Karpas-422 (cell line): ENCODE data around the gene ZIC2. TPM values are rescaled to one million over a fixed set of nuclear protein-coding genes. Genes with fewer than 3 reads are reported as not detected.

ENCODE experiments used
- DNase-seq: peaks from one replicate; pipeline ENCODE4 v3.0.0-alpha.2; 2015
- H2AFZ ChIP-seq: fragments of 200-600 bp; sonication (generic); 2 replicates; pipeline ENCODE4 v1.6.1; 2014; ENCODE audit warnings: antibody characterized with exemption, low read length, mixed read lengths
- H3K27ac ChIP-seq: fragments of 200-600 bp; sonication (generic); 2 replicates; pipeline ENCODE4 v1.5.1; 2014; ENCODE audit warnings: mild to moderate bottlenecking, low read length, moderate library complexity
- H3K27me3 ChIP-seq: fragments of 200-600 bp; sonication (generic); 2 replicates; pipeline ENCODE4 v1.6.1; 2014; ENCODE audit warnings: low read length, mixed read lengths
- H3K36me3 ChIP-seq: fragments of 200-600 bp; sonication (generic); 2 replicates; pipeline ENCODE4 v1.6.1; 2014; ENCODE audit warnings: low read length, mixed read lengths; ENCODE audit not compliant: insufficient read depth
- H3K4me1 ChIP-seq: fragments of 200-600 bp; sonication (generic); 2 replicates; pipeline ENCODE4 v1.6.1; 2014; ENCODE audit warnings: mild to moderate bottlenecking, low read length, mixed read lengths
- H3K4me2 ChIP-seq: fragments of 200-600 bp; sonication (generic); 2 replicates; pipeline ENCODE4 v1.6.1; 2014; ENCODE audit warnings: low read length, low read depth, mild to moderate bottlenecking; ENCODE audit not compliant: poor library complexity, severe bottlenecking
- H3K4me3 ChIP-seq: fragments of 200-600 bp; sonication (generic); 2 replicates; pipeline ENCODE4 v1.5.1; 2014; ENCODE audit warnings: mild to moderate bottlenecking, antibody characterized with exemption, low read length, mixed read lengths
- H3K79me2 ChIP-seq: fragments of 200-600 bp; sonication (generic); 2 replicates; pipeline ENCODE4 v1.6.1; 2014; ENCODE audit warnings: mild to moderate bottlenecking, low read length, mixed read lengths
- H3K9ac ChIP-seq: fragments of 200-600 bp; sonication (generic); 2 replicates; pipeline ENCODE4 v1.6.0; 2014; ENCODE audit warnings: low read length
- H3K9me2 ChIP-seq: fragments of 200-600 bp; sonication (generic), shearing (Covaris generic); replicated peaks from 2 replicates; pipeline ENCODE4 v1.6.0; 2014; ENCODE audit warnings: mild to moderate bottlenecking, low read length, moderate library complexity; ENCODE audit not compliant: insufficient read depth
- H3K9me3 ChIP-seq: fragments of 300-700, 200-600 bp; sonication (generic); 2 replicates; pipeline ENCODE4 v1.6.1; 2014; ENCODE audit warnings: low read length, mixed read lengths
- H4K20me1 ChIP-seq: fragments of 200-600 bp; sonication (generic); 2 replicates; pipeline ENCODE4 v1.6.1; 2014; ENCODE audit warnings: mild to moderate bottlenecking, antibody characterized with exemption, low read length, low read depth; ENCODE audit not compliant: insufficient read depth
- total RNA-seq: library from RNA; depleted of rRNA; stranded (reverse); fragments of >200 nt; shearing (Covaris generic); gene quantifications from 2 replicates; pipeline ENCODE4 v1.2.3, GENCODE V29; 2014; ENCODE audit warnings: low replicate concordance

ZIC2 gene
- total RNA-seq, 1 experiment from 2014 or later = not detected

- no peaks in the 10 kb centered on the region for H3K36me3 ChIP-seq
- H3K4me1 ChIP-seq = no peaks in the 10 kb centered on the region
- H3K79me2 ChIP-seq = no peaks in the 10 kb centered on the region
- no peak overlapping the region for H3K4me3 ChIP-seq
- H3K4me2 ChIP-seq = no peak overlapping the region
- no peak overlapping the region for H3K27ac ChIP-seq
- no peak for DNase-seq
- H2AFZ ChIP-seq = no peak overlapping the region
- H4K20me1 ChIP-seq = no peaks in the 10 kb centered on the region
- H3K9me2 ChIP-seq = no peaks in the 10 kb centered on the region
- no peaks in the 10 kb centered on the region for H3K9me3 ChIP-seq
- no peaks in the 10 kb centered on the region for H3K27me3 ChIP-seq
- H3K9ac ChIP-seq = no peak overlapping the region
These were observed 25.7 kb upstream of the ZIC2 start for GRCh38 chr13:99955747-99956472.

GRCh38 chr13:99956473-99957349 lies 24.9 kb upstream of the ZIC2 start:
- Histone ChIP-seq H3K27ac (no peak overlapping the region), H3K9me3 (no peaks in the 10 kb centered on the region), H3K4me3 (no peak overlapping the region), H4K20me1 (no peaks in the 10 kb centered on the region), H3K4me2 (no peak overlapping the region), H3K27me3 (no peaks in the 10 kb centered on the region), H3K9me2 (no peaks in the 10 kb centered on the region), H3K79me2 (no peaks in the 10 kb centered on the region), H3K36me3 (no peaks in the 10 kb centered on the region), H3K4me1 (no peaks in the 10 kb centered on the region), H2AFZ (no peak overlapping the region), H3K9ac (no peak overlapping the region)
- no peak for DNase-seq

GRCh38 chr13:99958406-99959126 lies 23.0 kb upstream of the ZIC2 start:
- no peaks in the 10 kb centered on the region for H3K9me2 ChIP-seq
- H3K4me1 ChIP-seq = no peaks in the 10 kb centered on the region
- no peaks in the 10 kb centered on the region for H3K27me3 ChIP-seq
- no peak overlapping the region for H3K4me2 ChIP-seq
- DNase-seq = no peak
- no peak overlapping the region for H3K27ac ChIP-seq
- no peaks in the 10 kb centered on the region for H3K79me2 ChIP-seq
- no peaks in the 10 kb centered on the region for H3K36me3 ChIP-seq
- H3K9ac ChIP-seq = no peak overlapping the region
- no peak overlapping the region for H3K4me3 ChIP-seq
- no peak overlapping the region for H2AFZ ChIP-seq
- no peaks in the 10 kb centered on the region for H3K9me3 ChIP-seq
- no peaks in the 10 kb centered on the region for H4K20me1 ChIP-seq

- Histone ChIP-seq H3K9ac (no peak overlapping the region), H4K20me1 (no peaks in the 10 kb centered on the region), H3K27me3 (no peaks in the 10 kb centered on the region), H3K79me2 (no peaks in the 10 kb centered on the region), H3K4me2 (no peak overlapping the region), H2AFZ (no peak overlapping the region), H3K27ac (no peak overlapping the region), H3K36me3 (no peaks in the 10 kb centered on the region), H3K4me3 (no peak overlapping the region), H3K9me3 (no peaks in the 10 kb centered on the region), H3K4me1 (no peaks in the 10 kb centered on the region), H3K9me2 (no peaks in the 10 kb centered on the region)
- DNase-seq = no peak
These were observed 22.5 kb upstream of the ZIC2 start for GRCh38 chr13:99959127-99959539.

- H3K4me1 ChIP-seq = no peaks in the 10 kb centered on the region
These were observed 21.9 kb upstream of the ZIC2 start for GRCh38 chr13:99959540-99960230.

GRCh38 chr13:99960663-99961311 lies 20.8 kb upstream of the ZIC2 start:
- Histone ChIP-seq H3K79me2 (no peaks in the 10 kb centered on the region), H3K9ac (no peak overlapping the region), H3K4me2 (no peak overlapping the region), H2AFZ (no peak overlapping the region), H3K4me1 (no peaks in the 10 kb centered on the region), H3K27me3 (no peaks in the 10 kb centered on the region), H3K36me3 (no peaks in the 10 kb centered on the region), H4K20me1 (no peaks in the 10 kb centered on the region), H3K9me3 (no peaks in the 10 kb centered on the region), H3K9me2 (no peaks in the 10 kb centered on the region), H3K4me3 (no peak overlapping the region), H3K27ac (no peak overlapping the region)
- no peak for DNase-seq

More at GRCh38 chr13:99959540-99960230, 21.9 kb upstream of the ZIC2 start:
- Histone ChIP-seq H3K9me2 (no peaks in the 10 kb centered on the region), H3K4me3 (no peak overlapping the region), H3K79me2 (no peaks in the 10 kb centered on the region), H3K9ac (no peak overlapping the region), H3K4me2 (no peak overlapping the region), H3K9me3 (no peaks in the 10 kb centered on the region), H3K27ac (no peak overlapping the region), H3K27me3 (no peaks in the 10 kb centered on the region), H2AFZ (no peak overlapping the region), H4K20me1 (no peaks in the 10 kb centered on the region), H3K36me3 (no peaks in the 10 kb centered on the region)
- DNase-seq = no peak

GRCh38 chr13:99961636-99962035 lies 19.9 kb upstream of the ZIC2 start:
- Histone ChIP-seq H3K36me3 (no peaks in the 10 kb centered on the region), H2AFZ (no peak overlapping the region), H3K4me3 (no peak overlapping the region), H3K27ac (no peak overlapping the region), H3K9me2 (no peaks in the 10 kb centered on the region), H3K79me2 (no peaks in the 10 kb centered on the region), H3K4me2 (no peak overlapping the region), H3K27me3 (no peaks in the 10 kb centered on the region), H3K9me3 (no peaks in the 10 kb centered on the region), H3K9ac (no peak overlapping the region), H3K4me1 (no peaks in the 10 kb centered on the region), H4K20me1 (no peaks in the 10 kb centered on the region)
- DNase-seq = no peak
